SU-DHL-6 (cell line): ENCODE measurements around the gene C4B.
"Not testable (repeated sequence)": the region's sequence is repeated elsewhere in the genome, so short reads cannot be mapped to it uniquely, and the experiment has no call there.

Source experiments
- H2AFZ ChIP-seq: fragments of 200-600 bp; sonication (generic); 2 replicates; pipeline ENCODE4 v1.6.1; 2014; ENCODE audit warnings: low read depth, mild to moderate bottlenecking, moderate library complexity, mixed read lengths, antibody characterized with exemption, low read length; ENCODE audit not compliant: severe bottlenecking
- H3F3A ChIP-seq: fragments of 200-600 bp; shearing (Covaris generic); 2 replicates; pipeline ENCODE4 v1.6.0; 2016; ENCODE audit warnings: antibody characterized with exemption, mild to moderate bottlenecking; ENCODE audit not compliant: insufficient read depth
- H3K27ac ChIP-seq: fragments of 200-600 bp; sonication (generic); 2 replicates; pipeline ENCODE4 v1.5.1; 2016; ENCODE audit warnings: low read depth, mild to moderate bottlenecking, low read length, moderate library complexity, mixed read lengths
- H3K27me3 ChIP-seq: fragments of 200-600 bp; sonication (generic), shearing (Covaris generic); 2 replicates; pipeline ENCODE4 v1.6.0; 2014; ENCODE audit warnings: mild to moderate bottlenecking, low read length
- H3K36me3 ChIP-seq: fragments of 200-600 bp; sonication (generic); 2 replicates; pipeline ENCODE4 v1.6.1; 2014; ENCODE audit warnings: mild to moderate bottlenecking, low read length, mixed read lengths
- H3K4me2 ChIP-seq: fragments of 300-600, 200-600 bp; shearing (Covaris generic), sonication (generic); 2 replicates; pipeline ENCODE4 v1.6.0; 2014; ENCODE audit warnings: low read length, low read depth, mild to moderate bottlenecking; ENCODE audit not compliant: poor library complexity, severe bottlenecking
- H3K4me3 ChIP-seq: fragments of 200-600 bp; sonication (generic); 2 replicates; pipeline ENCODE4 v1.5.1; 2014; ENCODE audit warnings: antibody characterized with exemption, low read length, mild to moderate bottlenecking, mixed read lengths; ENCODE audit not compliant: insufficient read depth, poor library complexity, severe bottlenecking
- H3K79me2 ChIP-seq: fragments of 200-600 bp; sonication (generic); 2 replicates; pipeline ENCODE4 v1.6.1; 2014; ENCODE audit warnings: mild to moderate bottlenecking, low read length, moderate library complexity; ENCODE audit not compliant: insufficient read depth
- H3K9ac ChIP-seq: fragments of 200-600 bp; sonication (generic); 2 replicates; pipeline ENCODE4 v1.7.0; 2014; ENCODE audit warnings: mild to moderate bottlenecking, low read length
- H3K9me2 ChIP-seq: fragments of 200-600 bp; sonication (generic); replicated peaks from 2 replicates; pipeline ENCODE4 v1.6.1; 2014; ENCODE audit warnings: low read length; ENCODE audit not compliant: insufficient read depth
- H3K9me3 ChIP-seq: fragments of 200-600 bp; sonication (generic); 2 replicates; pipeline ENCODE4 v1.6.1; 2014; ENCODE audit warnings: low read length, mixed read lengths; ENCODE audit not compliant: insufficient read depth
- H4K20me1 ChIP-seq: fragments of 200-600 bp; sonication (generic); 2 replicates; pipeline ENCODE4 v1.6.1; 2014; ENCODE audit warnings: low read depth, mild to moderate bottlenecking, antibody characterized with exemption, low read length, moderate library complexity, mixed read lengths
- CTCF ChIP-seq: fragments of 200-600 bp; sonication (generic); IDR thresholded peaks from one replicate; pipeline ENCODE4 v1.5.1; 2017; ENCODE audit warnings: antibody characterized with exemption, mild to moderate bottlenecking, low read length, moderate library complexity; ENCODE audit not compliant: insufficient read depth, poor library complexity, severe bottlenecking
- EZH2phosphoT487 ChIP-seq: fragments of 200-600 bp; sonication (generic), shearing (Covaris generic); conservative IDR thresholded peaks from 2 replicates; pipeline ENCODE4 v1.6.1; 2018; ENCODE audit warnings: mild to moderate bottlenecking, antibody characterized with exemption, low read length, moderate library complexity, mixed read lengths

C4B gene

GRCh38 chr6:32014547-32014946 lies at the start of gene C4B:
C4B (plus strand) TSS chr6:32014795; CDS start chr6:32014846, 51 bp downstream.
- H3K9ac ChIP-seq, H3K27ac ChIP-seq, H3K27me3 ChIP-seq, H3K9me3 ChIP-seq, H3K79me2 ChIP-seq, H3K4me2 ChIP-seq, H3K9me2 ChIP-seq, H4K20me1 ChIP-seq, H3K36me3 ChIP-seq, H3F3A ChIP-seq, H3K4me3 ChIP-seq, H2AFZ ChIP-seq: not testable (repeated sequence)

DNA sequence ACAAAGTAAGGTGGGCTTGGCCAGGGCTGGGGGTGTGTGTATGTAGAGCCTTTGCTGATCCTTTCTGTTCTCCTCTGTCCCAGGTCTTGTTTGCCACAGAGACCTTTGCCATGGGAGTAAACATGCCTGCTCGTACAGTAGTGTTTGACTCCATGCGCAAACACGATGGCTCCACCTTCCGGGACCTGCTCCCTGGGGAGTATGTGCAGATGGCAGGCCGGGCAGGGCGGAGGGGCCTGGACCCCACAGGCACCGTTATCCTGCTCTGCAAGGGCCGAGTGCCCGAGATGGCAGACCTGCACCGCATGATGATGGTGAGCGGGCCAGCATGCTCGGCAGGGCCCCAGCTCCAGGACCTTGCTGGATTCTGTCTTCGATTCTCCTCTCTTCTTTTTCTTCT lies 48.9 kb upstream of the C4B start:
- Histone ChIP-seq H2AFZ (no peak overlapping the region), H3K9me2 (no peaks in the 10 kb centered on the region), H3K36me3 (peaks cover 3% of the 10 kb centered on the region; the same call in 1 of the 2 replicates), H3K9ac (no peak overlapping the region), H3K4me3 (no peak overlapping the region), H3K27ac (no peak overlapping the region), H3F3A (no peaks in the 10 kb centered on the region), H3K27me3 (no peaks in the 10 kb centered on the region), H3K79me2 (peaks cover 3% of the 10 kb centered on the region; the same call in 1 of the 2 replicates), H4K20me1 (no peaks in the 10 kb centered on the region), H3K4me2 (no peak overlapping the region), H3K9me3 (no peaks in the 10 kb centered on the region)
- TF ChIP-seq EZH2phosphoT487 = no peak
- TF ChIP-seq CTCF = no peak

DNA sequence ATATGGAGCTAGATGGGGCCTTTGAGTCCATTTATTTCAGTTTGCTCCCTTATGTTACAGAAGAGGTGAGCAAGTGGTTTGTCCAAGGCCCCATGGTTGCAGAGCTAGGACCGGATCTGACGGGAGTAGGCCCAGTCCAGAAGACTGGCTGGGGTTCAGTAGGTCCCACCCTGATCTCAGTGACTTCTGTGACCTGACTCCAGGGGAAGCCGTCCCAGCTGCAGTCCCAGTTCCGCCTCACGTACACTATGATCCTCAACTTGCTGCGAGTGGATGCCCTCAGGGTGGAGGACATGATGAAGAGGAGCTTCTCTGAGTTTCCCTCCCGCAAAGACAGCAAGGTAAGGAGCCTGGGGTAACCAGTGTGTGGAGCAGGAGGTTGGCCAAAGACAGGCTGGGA lies 48.1 kb upstream of the C4B start:
- Histone ChIP-seq H3K4me3 (no peak overlapping the region), H3K36me3 (peaks cover 3% of the 10 kb centered on the region; the same call in 1 of the 2 replicates), H3K9me3 (no peaks in the 10 kb centered on the region), H3F3A (peaks cover 6% of the 10 kb centered on the region), H3K9ac (no peak overlapping the region), H3K4me2 (no peak overlapping the region), H3K9me2 (no peaks in the 10 kb centered on the region), H3K79me2 (peaks cover 8% of the 10 kb centered on the region; the same call in 1 of the 2 replicates), H3K27me3 (no peaks in the 10 kb centered on the region), H2AFZ (no peak overlapping the region), H4K20me1 (no peaks in the 10 kb centered on the region), H3K27ac (no peak overlapping the region)
- TF ChIP-seq EZH2phosphoT487 (no peak), CTCF (no peak)

GRCh38 chr6:31966997-31967925 lies 47.3 kb upstream of the C4B start:
- no peak overlapping the region for H3K4me3 ChIP-seq
- H2AFZ ChIP-seq = no peak overlapping the region
- no peaks in the 10 kb centered on the region for H4K20me1 ChIP-seq
- H3K27me3 ChIP-seq = no peaks in the 10 kb centered on the region
- H3F3A ChIP-seq = peaks cover 6% of the 10 kb centered on the region
- H3K9me3 ChIP-seq = no peaks in the 10 kb centered on the region
- H3K4me2 ChIP-seq = no peak overlapping the region
- no peak overlapping the region for H3K27ac ChIP-seq
- no peak overlapping the region for H3K9ac ChIP-seq
- H3K79me2 ChIP-seq = peaks cover 11% of the 10 kb centered on the region; the same call in 1 of the 2 replicates
- no peak for TF ChIP-seq EZH2phosphoT487
- no peak for TF ChIP-seq CTCF
- H3K9me2 ChIP-seq = no peaks in the 10 kb centered on the region
- H3K36me3 ChIP-seq = peaks cover 3% of the 10 kb centered on the region; the same call in 1 of the 2 replicates
